GM23248 (cell line): ENCODE data around the gene SCAP. TPM values are rescaled to one million over a fixed set of nuclear protein-coding genes. Genes with fewer than 3 reads are reported as not detected.

Source experiments
- DNase-seq: peaks from one replicate; pipeline ENCODE4 v3.0.0-alpha.2; 2015
- H2AFZ ChIP-seq: fragments of 200-600 bp; sonication (generic); 2 replicates; pipeline ENCODE4 v1.6.1; 2016; ENCODE audit warnings: antibody characterized with exemption
- H3F3A ChIP-seq: fragments of 200-600 bp; sonication (generic); 2 replicates; pipeline ENCODE4 v1.6.1; 2016; ENCODE audit warnings: mild to moderate bottlenecking, antibody characterized with exemption, mixed run types; ENCODE audit not compliant: insufficient read depth
- H3K27ac ChIP-seq: fragments of 200-600 bp; sonication (generic); 2 replicates; pipeline ENCODE4 v1.5.1; 2016; ENCODE audit warnings: mild to moderate bottlenecking
- H3K27me3 ChIP-seq: fragments of 200-600 bp; sonication (generic); replicated peaks from 2 replicates; pipeline ENCODE4 v1.6.1; 2016; ENCODE audit warnings: mild to moderate bottlenecking; ENCODE audit not compliant: insufficient read depth
- H3K36me3 ChIP-seq: fragments of 200-600 bp; sonication (generic); 2 replicates; pipeline ENCODE4 v1.6.1; 2016; ENCODE audit warnings: low read depth, mild to moderate bottlenecking
- H3K4me1 ChIP-seq: fragments of 200-600 bp; sonication (generic); 2 replicates; pipeline ENCODE4 v1.6.1; 2016; ENCODE audit warnings: mild to moderate bottlenecking; ENCODE audit not compliant: insufficient read depth
- H3K4me2 ChIP-seq: fragments of 200-600 bp; sonication (generic); one replicate; pipeline ENCODE4 v1.6.1; 2016; ENCODE audit warnings: mild to moderate bottlenecking; ENCODE audit not compliant: unreplicated experiment
- H3K4me3 ChIP-seq: fragments of 200-600 bp; sonication (generic); 2 replicates; pipeline ENCODE4 v1.5.1; 2016; ENCODE audit warnings: mild to moderate bottlenecking
- H3K79me2 ChIP-seq: fragments of 200-600 bp; sonication (generic); 2 replicates; pipeline ENCODE4 v1.6.1; 2016; ENCODE audit warnings: mild to moderate bottlenecking; ENCODE audit not compliant: insufficient read depth
- H3K9ac ChIP-seq: fragments of 200-600 bp; sonication (generic); 2 replicates; pipeline ENCODE4 v1.6.1; 2016; ENCODE audit warnings: mild to moderate bottlenecking
- H3K9me2 ChIP-seq: fragments of 200-600 bp; sonication (generic); 2 replicates; pipeline ENCODE4 v1.6.1; 2016; ENCODE audit warnings: mixed run types, mild to moderate bottlenecking, moderate library complexity; ENCODE audit not compliant: insufficient read depth
- H3K9me3 ChIP-seq: fragments of 200-600 bp; sonication (generic); one replicate; pipeline ENCODE4 v1.6.1; 2017; ENCODE audit warnings: low read depth
- H4K20me1 ChIP-seq: fragments of 200-600 bp; sonication (generic); 2 replicates; pipeline ENCODE4 v1.6.0; 2016; ENCODE audit not compliant: insufficient read depth
- EZH2 ChIP-seq: fragments of 200-600 bp; sonication (generic); IDR thresholded peaks from 2 replicates; pipeline ENCODE4 v1.6.1; 2018; ENCODE audit warnings: antibody characterized with exemption, mild to moderate bottlenecking; ENCODE audit not compliant: insufficient read depth, poor library complexity, severe bottlenecking
- EZH2phosphoT487 ChIP-seq: fragments of 200-600 bp; sonication (generic); IDR thresholded peaks from 2 replicates; pipeline ENCODE4 v1.6.1; 2018; ENCODE audit warnings: antibody characterized with exemption, moderate library complexity, mild to moderate bottlenecking, low read depth; ENCODE audit not compliant: insufficient read depth
- WGBS, 2 experiments: methylation state at CpG; one replicate each; pipeline ENCODE4 v1.1.6; 2015 to 2017; ENCODE audit warnings: low lambda C conversion rate in 2 of 2, low coverage in 1 of 2; ENCODE audit errors: missing lambda C conversion rate in 2 of 2; 5-methylcytosine and 5-hydroxymethylcytosine counted together
- in situ Hi-C: fragments of 300-500 bp; cut with MboI; formaldehyde crosslinking; loops from 2 replicates; pipeline ENCODE4 v1.15.0; 2020
- polyA plus RNA-seq: library from polyadenylated mRNA; unstranded; fragments of >200 nt; fragmentation: Nextera tagmentation; extraction: Ambion mirVana; gene quantifications from 2 replicates; pipeline ENCODE4 v1.2.1, GENCODE V29; 2016
- total RNA-seq: library from RNA; depleted of rRNA; stranded (reverse); fragments of >200 nt; shearing (Covaris generic); gene quantifications from 2 replicates; pipeline ENCODE4 v1.2.3, GENCODE V29; 2014

The SCAP gene
- total and polyA plus RNA-seq, 2 experiments from 2014 or later = 34.7 to 70.1 TPM

- no peaks in the 10 kb centered on the region for H3K36me3 ChIP-seq
- H2AFZ ChIP-seq = no peak overlapping the region
- in situ Hi-C loops = no loop called here
- H3K9me2 ChIP-seq = no peaks in the 10 kb centered on the region
- no peak overlapping the region for H3K9ac ChIP-seq
- H3F3A ChIP-seq = no peaks in the 10 kb centered on the region
- peaks cover under 1% of the 10 kb centered on the region for H3K79me2 ChIP-seq
- 55 to 64% methylated on average over 2 of the region's 2 CpGs for WGBS, 2 experiments
- H3K4me2 ChIP-seq = no peak overlapping the region
- DNase-seq = no peak
- no peaks in the 10 kb centered on the region for H3K9me3 ChIP-seq
- no peaks in the 10 kb centered on the region for H3K4me1 ChIP-seq
- no peak overlapping the region for H3K27ac ChIP-seq
- H3K4me3 ChIP-seq = no peak overlapping the region
- TF ChIP-seq EZH2 = no peak
- no peaks in the 10 kb centered on the region for H3K27me3 ChIP-seq
- H4K20me1 ChIP-seq = no peaks in the 10 kb centered on the region
Observed at GRCh38 chr3:47517937-47518336, 42.2 kb upstream of the SCAP start.

- TF ChIP-seq EZH2 (no peak), EZH2phosphoT487 (no peak)
- H3K27me3 ChIP-seq = no peaks in the 10 kb centered on the region
- no peaks in the 10 kb centered on the region for H4K20me1 ChIP-seq
- no peaks in the 10 kb centered on the region for H3K9me2 ChIP-seq
- H3K4me2 ChIP-seq = no peak overlapping the region
- DNase-seq = no peak
- 51 to 55% methylated on average over 5 of the region's 5 CpGs for WGBS, 2 experiments
- no peaks in the 10 kb centered on the region for H3K9me3 ChIP-seq
- no peaks in the 10 kb centered on the region; the same call in 1 of the 2 replicates for H3K36me3 ChIP-seq
- no peak overlapping the region for H3K4me3 ChIP-seq
- H3K79me2 ChIP-seq = peaks cover 21% of the 10 kb centered on the region
- H3F3A ChIP-seq = no peaks in the 10 kb centered on the region
- H3K9ac ChIP-seq = no peak overlapping the region
- in situ Hi-C loops = no loop called here
- H2AFZ ChIP-seq = peak overlapping the region; percentile 47; the same call in 1 of the 2 replicates
- no peaks in the 10 kb centered on the region; the same call in 1 of the 2 replicates for H3K4me1 ChIP-seq
- H3K27ac ChIP-seq = no peak overlapping the region
Observed at GRCh38 chr3:47515864-47516319, 40.2 kb upstream of the SCAP start.

- H3K9ac ChIP-seq = no peak overlapping the region
- in situ Hi-C loops = no loop called here
- no peaks in the 10 kb centered on the region for H3K27me3 ChIP-seq
- no peaks in the 10 kb centered on the region for H3K9me2 ChIP-seq
- no peaks in the 10 kb centered on the region; the same call in 1 of the 2 replicates for H3K4me1 ChIP-seq
- no peak overlapping the region for H3K27ac ChIP-seq
- H4K20me1 ChIP-seq = no peaks in the 10 kb centered on the region
- no peak overlapping the region for H3K4me2 ChIP-seq
- no peaks in the 10 kb centered on the region for H3K9me3 ChIP-seq
- no peak overlapping the region for H3K4me3 ChIP-seq
- peaks cover 29% of the 10 kb centered on the region for H3K79me2 ChIP-seq
- TF ChIP-seq EZH2phosphoT487 (no peak), EZH2 (no peak)
- H3K36me3 ChIP-seq = no peaks in the 10 kb centered on the region; the same call in 1 of the 2 replicates
- 79 to 83% methylated on average over 5 of the region's 5 CpGs for WGBS, 2 experiments
- no peak for DNase-seq
- H2AFZ ChIP-seq = no peak overlapping the region
- no peaks in the 10 kb centered on the region for H3F3A ChIP-seq
Observed at GRCh38 chr3:47515100-47515499, 39.4 kb upstream of the SCAP start.

DNA sequence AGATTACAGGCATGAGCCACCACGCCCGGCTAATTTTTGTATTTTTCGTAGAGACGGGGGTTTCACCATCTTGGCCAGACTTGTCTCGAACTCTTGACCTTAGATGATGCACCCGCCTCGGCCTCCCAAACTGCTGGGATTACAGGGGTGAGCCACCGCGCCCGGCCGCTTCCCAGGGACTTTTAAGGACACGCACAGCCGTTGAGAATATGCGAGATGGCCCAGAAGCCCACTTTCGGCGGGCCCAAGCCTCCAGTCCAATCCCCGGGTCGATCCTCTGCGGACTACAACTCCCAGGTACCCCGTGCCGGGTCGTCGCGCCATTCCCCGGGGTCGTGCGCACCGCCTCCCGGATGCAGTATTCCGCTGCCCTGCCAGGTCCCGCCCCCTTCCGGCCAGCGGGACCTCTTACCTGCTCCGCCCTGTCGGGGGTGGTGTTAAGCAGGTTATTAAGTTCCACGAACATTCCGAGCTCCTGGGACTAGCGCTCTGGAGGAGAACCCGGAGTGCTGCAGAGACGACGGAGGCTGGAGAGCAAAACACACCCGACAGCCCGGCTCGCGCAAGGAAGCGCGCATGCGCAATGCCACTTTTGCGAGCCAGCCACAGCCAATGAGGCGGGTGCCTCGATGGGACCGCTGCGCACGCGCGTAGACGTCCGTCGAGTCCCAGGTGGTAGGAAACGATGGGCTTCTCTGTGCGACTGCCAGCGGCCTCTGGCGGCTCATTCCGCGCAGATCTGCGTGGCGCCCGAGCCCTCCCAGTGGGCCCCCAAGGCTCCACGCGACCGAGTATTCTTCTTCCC is 37.6 kb upstream of the SCAP start, which contains the start of gene ELP6:
TSS of gene ELP6 (minus strand) at position 588 of the 805 bp plus-strand sequence. CDS start at position 466, 122 bp downstream.
- Histone ChIP-seq H2AFZ (peak within 1 kb of the TSS; percentile 95), H3K9ac (peak within 1 kb of the TSS; percentile 85), H3K9me2 (no peaks in the 10 kb centered on the region), H3K27ac (peak within 1 kb of the TSS; percentile 79), H3K4me1 (no peaks in the 10 kb centered on the region; the same call in 1 of the 2 replicates), H4K20me1 (no peaks in the 10 kb centered on the region), H3K79me2 (peaks cover 38% of the 10 kb centered on the region), H3K4me2 (peak within 1 kb of the TSS; percentile 96), H3K36me3 (peaks cover 3% of the 10 kb centered on the region; the same call in 1 of the 2 replicates), H3K9me3 (no peaks in the 10 kb centered on the region), H3K27me3 (no peaks in the 10 kb centered on the region), H3F3A (no peaks in the 10 kb centered on the region), H3K4me3 (peak within 1 kb of the TSS; percentile 95)
- DNase-seq = peak; percentile 98
- in situ Hi-C loops = no loop called here
- WGBS, 2 experiments = 1% methylated on average over 68 to 70 of the region's 71 CpGs
- TF ChIP-seq EZH2 (no peak), EZH2phosphoT487 (no peak)
